ENCODE results near the gene BOLA1. TPM values are rescaled to one million over a fixed set of nuclear protein-coding genes. Genes with fewer than 3 reads are reported as not detected.

Gene BOLA1
- total and polyA plus RNA-seq, 12 donors, result 12.9 to 33.6 (median 16.1) TPM

GRCh38 chr1:149949911-149950310 lies 50.5 kb downstream of the BOLA1 start:
- H3K27ac ChIP-seq, result no peak overlapping the region
- DNase-seq (no peak), ATAC-seq (no peak)
- intact Hi-C loops (cut with DNase I), result no loop called here
- no peak overlapping the region for H3K4me3 ChIP-seq
- no peaks in the 10 kb centered on the region for H3K27me3 ChIP-seq
- TF ChIP-seq CTCF (IDR thresholded peaks at IDR 0.05), result no peak
- peaks cover 0 to 74% (median 35%) of the 10 kb centered on the region in 9 donors for H3K36me3 ChIP-seq
- no peaks in the 10 kb centered on the region for H3K4me1 ChIP-seq
- WGBS, 2 donors, result 77 to 80% methylated on average over 6 of the region's 6 CpGs
- no peaks in the 10 kb centered on the region for H3K9me3 ChIP-seq

Other genes starting within 250 kb of the BOLA1 start
- gene FCGR1A, start 116.9 kb upstream of the BOLA1 start, total RNA-seq, result 10 to 100 TPM in 1 of 10 donors, 1 to 10 TPM in 7, under 1 TPM in 1, not detected in 1; 0.42 to 17.8 (median 1.3) TPM
- gene FCGR1A, start 116.9 kb upstream of the BOLA1 start, polyA plus RNA-seq, result 1 to 10 TPM; 3.4 to 5.5 TPM
- gene SV2A, start 18.3 kb downstream of the BOLA1 start, total RNA-seq, result under 1 TPM; 0.14 to 0.68 (median 0.31) TPM
- under 1 TPM; 0.44 to 0.48 TPM for gene SV2A, start 18.3 kb downstream of the BOLA1 start, polyA plus RNA-seq
- gene SF3B4, start 28.2 kb downstream of the BOLA1 start, total RNA-seq, result 10 to 100 TPM; 19.8 to 31.9 (median 26.2) TPM
- gene SF3B4, start 28.2 kb downstream of the BOLA1 start, polyA plus RNA-seq, result 10 to 100 TPM; 12.6 to 20.3 TPM
- 1 to 10 TPM in 9 of 10 donors, under 1 TPM in 1; 0.95 to 5.3 (median 2.5) TPM for gene MTMR11, start 37.3 kb downstream of the BOLA1 start, total RNA-seq
- 1 to 10 TPM; 1.9 to 5.3 TPM for gene MTMR11, start 37.3 kb downstream of the BOLA1 start, polyA plus RNA-seq
- 10 to 100 TPM; 22.7 to 34.4 (median 28.9) TPM for gene OTUD7B, start 111.2 kb downstream of the BOLA1 start, total RNA-seq
- 1 to 10 TPM; 3.1 to 7.7 TPM for gene OTUD7B, start 111.2 kb downstream of the BOLA1 start, polyA plus RNA-seq
- gene VPS45, start 168.2 kb downstream of the BOLA1 start, total RNA-seq, result 10 to 100 TPM; 41.5 to 73.6 (median 51.9) TPM
- 10 to 100 TPM; 26.6 to 31.0 TPM for gene VPS45, start 168.2 kb downstream of the BOLA1 start, polyA plus RNA-seq

Measured in heart right ventricle (tissue), 16 donors.